Liver (tissue), 3 donors: Measurements from ENCODE around the gene MYO7A.

ENCODE experiments used
- ATF3 ChIP-seq: IDR thresholded peaks from 2 replicates; pipeline ENCODE4 v1.6.1; 2016; ENCODE audit warnings: antibody characterized with exemption
- EGR1 ChIP-seq, 2 donors: IDR thresholded peaks; 2 replicates each; pipeline ENCODE4 v1.6.1; 2016 to 2018; ENCODE audit warnings: antibody characterized with exemption in 2 of 2, low read depth in 2 of 2
- GABPA ChIP-seq, 2 donors: IDR thresholded peaks in 1 of 2; conservative IDR thresholded peaks in 1 of 2; 2 replicates each; pipeline ENCODE4 v1.6.1; 2016; ENCODE audit warnings: antibody characterized with exemption in 2 of 2, mild to moderate bottlenecking in 1 of 2, moderate library complexity in 1 of 2
- HNF4A ChIP-seq, 2 donors: conservative IDR thresholded peaks; 2 replicates each; pipeline ENCODE4 v1.6.1; 2016; ENCODE audit warnings: antibody characterized with exemption in 2 of 2, mild to moderate bottlenecking in 2 of 2
- JUND ChIP-seq, 2 donors: IDR thresholded peaks; 2 replicates each; pipeline ENCODE4 v1.6.1; 2016; ENCODE audit warnings: antibody characterized with exemption in 2 of 2
- SP1 ChIP-seq: IDR thresholded peaks from 2 replicates; pipeline ENCODE4 v1.6.1; 2018; ENCODE audit warnings: antibody characterized with exemption, mild to moderate bottlenecking
- TAF1 ChIP-seq: conservative IDR thresholded peaks from 2 replicates; pipeline ENCODE4 v1.6.1; 2016; ENCODE audit warnings: antibody characterized with exemption, mild to moderate bottlenecking
- ZBTB33 ChIP-seq: IDR thresholded peaks from 2 replicates; pipeline ENCODE4 v1.6.1; 2016; ENCODE audit warnings: antibody characterized with exemption
- TF ChIP-seq, protein P1 (sequence below): fragments of 150-350 bp; IDR thresholded peaks from 2 replicates; pipeline ENCODE4 v1.5.1; 2017; ENCODE audit warnings: improper control_type of control experiment, low read depth, low read length; ENCODE audit not compliant: missing input control
- TF ChIP-seq, protein P2 (sequence below): IDR thresholded peaks from 2 replicates; pipeline ENCODE4 v1.6.1; 2016; ENCODE audit warnings: antibody characterized with exemption, mild to moderate bottlenecking
- TF ChIP-seq, protein P3 (sequence below): IDR thresholded peaks from 2 replicates; pipeline ENCODE4 v1.6.1; 2016; ENCODE audit warnings: antibody characterized with exemption
- donor health status: healthy.
- donor health status: healthy.

DNA sequence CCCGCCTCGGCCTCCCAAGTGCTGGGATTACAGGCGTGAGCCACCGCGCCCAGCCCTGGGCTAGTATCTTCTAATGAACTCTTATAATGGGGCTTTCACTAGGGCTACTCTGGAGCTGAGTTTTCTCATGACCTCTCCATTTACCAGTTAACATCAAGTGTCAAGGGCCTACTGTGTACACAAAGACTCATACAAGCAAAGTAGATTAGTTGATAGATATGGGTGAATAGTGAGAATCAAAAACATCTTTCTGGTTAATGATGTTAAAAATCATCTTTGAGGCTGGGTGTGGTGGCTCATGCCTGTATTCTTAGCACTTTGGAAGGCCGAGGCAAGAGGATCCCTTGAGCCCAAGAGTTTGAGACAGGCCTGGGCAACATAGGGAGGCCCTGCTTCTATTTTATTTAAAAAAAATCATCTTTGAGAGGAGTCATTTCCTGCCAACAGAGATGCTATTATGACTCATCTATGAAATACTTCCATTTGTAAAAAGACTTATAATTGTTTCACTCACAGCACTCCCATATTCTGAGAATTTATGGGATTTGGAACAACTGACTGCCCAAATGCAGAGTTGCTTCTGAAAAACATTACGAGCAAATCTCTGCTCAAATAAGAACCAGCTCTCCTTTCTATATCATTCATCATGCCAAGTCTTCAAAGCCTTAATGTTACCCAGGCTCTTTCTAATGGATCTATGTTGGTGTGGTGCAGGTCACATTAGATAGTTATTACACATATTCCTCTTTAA lies 116.4 kb downstream of the MYO7A start:
- TF ChIP-seq, protein P1, sequence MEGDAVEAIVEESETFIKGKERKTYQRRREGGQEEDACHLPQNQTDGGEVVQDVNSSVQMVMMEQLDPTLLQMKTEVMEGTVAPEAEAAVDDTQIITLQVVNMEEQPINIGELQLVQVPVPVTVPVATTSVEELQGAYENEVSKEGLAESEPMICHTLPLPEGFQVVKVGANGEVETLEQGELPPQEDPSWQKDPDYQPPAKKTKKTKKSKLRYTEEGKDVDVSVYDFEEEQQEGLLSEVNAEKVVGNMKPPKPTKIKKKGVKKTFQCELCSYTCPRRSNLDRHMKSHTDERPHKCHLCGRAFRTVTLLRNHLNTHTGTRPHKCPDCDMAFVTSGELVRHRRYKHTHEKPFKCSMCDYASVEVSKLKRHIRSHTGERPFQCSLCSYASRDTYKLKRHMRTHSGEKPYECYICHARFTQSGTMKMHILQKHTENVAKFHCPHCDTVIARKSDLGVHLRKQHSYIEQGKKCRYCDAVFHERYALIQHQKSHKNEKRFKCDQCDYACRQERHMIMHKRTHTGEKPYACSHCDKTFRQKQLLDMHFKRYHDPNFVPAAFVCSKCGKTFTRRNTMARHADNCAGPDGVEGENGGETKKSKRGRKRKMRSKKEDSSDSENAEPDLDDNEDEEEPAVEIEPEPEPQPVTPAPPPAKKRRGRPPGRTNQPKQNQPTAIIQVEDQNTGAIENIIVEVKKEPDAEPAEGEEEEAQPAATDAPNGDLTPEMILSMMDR = no peak
- no peak for TF ChIP-seq SP1
- no peak for TF ChIP-seq HNF4A (conservative IDR thresholded peaks at IDR 0.05)
- TF ChIP-seq GABPA (IDR thresholded peaks at IDR 0.05 in 1 of 2, conservative IDR thresholded peaks at IDR 0.05 in 1 of 2) = no peak
- TF ChIP-seq, protein P2, sequence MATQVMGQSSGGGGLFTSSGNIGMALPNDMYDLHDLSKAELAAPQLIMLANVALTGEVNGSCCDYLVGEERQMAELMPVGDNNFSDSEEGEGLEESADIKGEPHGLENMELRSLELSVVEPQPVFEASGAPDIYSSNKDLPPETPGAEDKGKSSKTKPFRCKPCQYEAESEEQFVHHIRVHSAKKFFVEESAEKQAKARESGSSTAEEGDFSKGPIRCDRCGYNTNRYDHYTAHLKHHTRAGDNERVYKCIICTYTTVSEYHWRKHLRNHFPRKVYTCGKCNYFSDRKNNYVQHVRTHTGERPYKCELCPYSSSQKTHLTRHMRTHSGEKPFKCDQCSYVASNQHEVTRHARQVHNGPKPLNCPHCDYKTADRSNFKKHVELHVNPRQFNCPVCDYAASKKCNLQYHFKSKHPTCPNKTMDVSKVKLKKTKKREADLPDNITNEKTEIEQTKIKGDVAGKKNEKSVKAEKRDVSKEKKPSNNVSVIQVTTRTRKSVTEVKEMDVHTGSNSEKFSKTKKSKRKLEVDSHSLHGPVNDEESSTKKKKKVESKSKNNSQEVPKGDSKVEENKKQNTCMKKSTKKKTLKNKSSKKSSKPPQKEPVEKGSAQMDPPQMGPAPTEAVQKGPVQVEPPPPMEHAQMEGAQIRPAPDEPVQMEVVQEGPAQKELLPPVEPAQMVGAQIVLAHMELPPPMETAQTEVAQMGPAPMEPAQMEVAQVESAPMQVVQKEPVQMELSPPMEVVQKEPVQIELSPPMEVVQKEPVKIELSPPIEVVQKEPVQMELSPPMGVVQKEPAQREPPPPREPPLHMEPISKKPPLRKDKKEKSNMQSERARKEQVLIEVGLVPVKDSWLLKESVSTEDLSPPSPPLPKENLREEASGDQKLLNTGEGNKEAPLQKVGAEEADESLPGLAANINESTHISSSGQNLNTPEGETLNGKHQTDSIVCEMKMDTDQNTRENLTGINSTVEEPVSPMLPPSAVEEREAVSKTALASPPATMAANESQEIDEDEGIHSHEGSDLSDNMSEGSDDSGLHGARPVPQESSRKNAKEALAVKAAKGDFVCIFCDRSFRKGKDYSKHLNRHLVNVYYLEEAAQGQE = no peak
- TF ChIP-seq EGR1 (IDR thresholded peaks at IDR 0.05; ENCODE audit: low read depth in 2 of 2) = no peak
- TF ChIP-seq, protein P3, sequence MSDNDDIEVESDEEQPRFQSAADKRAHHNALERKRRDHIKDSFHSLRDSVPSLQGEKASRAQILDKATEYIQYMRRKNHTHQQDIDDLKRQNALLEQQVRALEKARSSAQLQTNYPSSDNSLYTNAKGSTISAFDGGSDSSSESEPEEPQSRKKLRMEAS = no peak
- TF ChIP-seq JUND (IDR thresholded peaks at IDR 0.05) = no peak
- no peak for TF ChIP-seq ATF3
- no peak for TF ChIP-seq TAF1
- TF ChIP-seq ZBTB33 = no peak
